ENCODE data around the gene CFAP61. TPM values are rescaled to one million over a fixed set of nuclear protein-coding genes. Genes with fewer than 3 reads are reported as not detected.

Gene CFAP61
- total and polyA plus RNA-seq, 2 donors from 2014 or later = 0.58 to 2.6 TPM

- Histone ChIP-seq H3K27me3 (ENCODE audit: control insufficient read depth, insufficient read depth, low read length) (no peaks in the 10 kb centered on the region), H3K36me3 (ENCODE audit: control insufficient read depth in 2 of 3, insufficient read depth in 3 of 3, low read length in 3 of 3) (no peaks in the 10 kb centered on the region), H3K4me3 (ENCODE audit: low read length in 3 of 3) (no peak overlapping the region), H3K9me3 (ENCODE audit: control insufficient read depth in 2 of 3, insufficient read depth in 1 of 3, low read length in 3 of 3) (no peaks in the 10 kb centered on the region), H3K4me1 (ENCODE audit: control insufficient read depth in 2 of 3, insufficient read depth in 2 of 3, low read depth in 1 of 3, low read length in 3 of 3) (no peaks in the 10 kb centered on the region), H3K9ac (ENCODE audit: low read length in 3 of 3) (no peak overlapping the region), H3K27ac (ENCODE audit: low read depth in 2 of 2, low read length in 2 of 2) (no peak overlapping the region)
- no peak for TF ChIP-seq CTCF (IDR thresholded peaks at IDR 0.05; ENCODE audit: borderline replicate concordance, extremely low read depth, insufficient read depth)
- DNase-seq (no peak), FAIRE-seq (no peak)
- intact Hi-C loops (cut with DNase I) = no loop called here
These were observed 97.9 kb downstream of the CFAP61 start for GRCh38 chr20:20150241-20150640.

GRCh38 chr20:20160520-20160919, 108.2 kb downstream of the CFAP61 start:
- FAIRE-seq (no peak), DNase-seq (no peak)
- TF ChIP-seq CTCF (IDR thresholded peaks at IDR 0.05; ENCODE audit: borderline replicate concordance, extremely low read depth, insufficient read depth) = no peak
- Histone ChIP-seq H3K27ac (ENCODE audit: low read depth in 2 of 2, low read length in 2 of 2) (no peak overlapping the region), H3K4me3 (ENCODE audit: low read length in 3 of 3) (no peak overlapping the region), H3K27me3 (ENCODE audit: control insufficient read depth, insufficient read depth, low read length) (no peaks in the 10 kb centered on the region), H3K9ac (ENCODE audit: low read length in 3 of 3) (no peak overlapping the region), H3K36me3 (ENCODE audit: control insufficient read depth in 2 of 3, insufficient read depth in 3 of 3, low read length in 3 of 3) (no peaks in the 10 kb centered on the region), H3K4me1 (ENCODE audit: control insufficient read depth in 2 of 3, insufficient read depth in 2 of 3, low read depth in 1 of 3, low read length in 3 of 3) (no peaks in the 10 kb centered on the region), H3K9me3 (ENCODE audit: control insufficient read depth in 2 of 3, insufficient read depth in 1 of 3, low read length in 3 of 3) (peaks cover 0 to 3% (median 0%) of the 10 kb centered on the region in 3 donors)
- intact Hi-C loops (cut with DNase I) = no loop called here

- Histone ChIP-seq H3K27ac (ENCODE audit: low read depth in 2 of 2, low read length in 2 of 2) (no peak overlapping the region), H3K4me3 (ENCODE audit: low read length in 3 of 3) (no peak overlapping the region), H3K9ac (ENCODE audit: low read length in 3 of 3) (no peak overlapping the region), H3K27me3 (ENCODE audit: control insufficient read depth, insufficient read depth, low read length) (no peaks in the 10 kb centered on the region), H3K36me3 (ENCODE audit: control insufficient read depth in 2 of 3, insufficient read depth in 3 of 3, low read length in 3 of 3) (no peaks in the 10 kb centered on the region), H3K9me3 (ENCODE audit: control insufficient read depth in 2 of 3, insufficient read depth in 1 of 3, low read length in 3 of 3) (peaks cover 0 to 3% (median 0%) of the 10 kb centered on the region in 3 donors), H3K4me1 (ENCODE audit: control insufficient read depth in 2 of 3, insufficient read depth in 2 of 3, low read depth in 1 of 3, low read length in 3 of 3) (no peaks in the 10 kb centered on the region)
- DNase-seq = no peak
- FAIRE-seq = no peak
- no peak for TF ChIP-seq CTCF (IDR thresholded peaks at IDR 0.05; ENCODE audit: borderline replicate concordance, extremely low read depth, insufficient read depth)
- intact Hi-C loops (cut with DNase I) = no loop called here
These were observed 109.3 kb downstream of the CFAP61 start for GRCh38 chr20:20161611-20162010.

GRCh38 chr20:20167698-20168097, 115.4 kb downstream of the CFAP61 start:
- Histone ChIP-seq H3K36me3 (ENCODE audit: control insufficient read depth in 2 of 3, insufficient read depth in 3 of 3, low read length in 3 of 3) (no peaks in the 10 kb centered on the region), H3K9ac (ENCODE audit: low read length in 3 of 3) (no peak overlapping the region), H3K27me3 (ENCODE audit: control insufficient read depth, insufficient read depth, low read length) (no peaks in the 10 kb centered on the region), H3K9me3 (ENCODE audit: control insufficient read depth in 2 of 3, insufficient read depth in 1 of 3, low read length in 3 of 3) (peaks cover 0 to 3% (median 0%) of the 10 kb centered on the region in 3 donors), H3K27ac (ENCODE audit: low read depth in 2 of 2, low read length in 2 of 2) (no peak overlapping the region), H3K4me3 (ENCODE audit: low read length in 3 of 3) (no peak overlapping the region), H3K4me1 (ENCODE audit: control insufficient read depth in 2 of 3, insufficient read depth in 2 of 3, low read depth in 1 of 3, low read length in 3 of 3) (no peaks in the 10 kb centered on the region)
- FAIRE-seq (no peak), DNase-seq (no peak)
- TF ChIP-seq CTCF (IDR thresholded peaks at IDR 0.05; ENCODE audit: borderline replicate concordance, extremely low read depth, insufficient read depth) = no peak
- intact Hi-C loops (cut with DNase I) = no loop called here

All from kidney (tissue), 14 donors.